ENCODE data around the gene DNALI1.

GRCh38 chr1:37596182-37596667 lies 39.5 kb downstream of the DNALI1 start:
- TF ChIP-seq CTCF (IDR thresholded peaks at IDR 0.05; ENCODE audit: poor library complexity, severe bottlenecking) (peak; percentile 2), EZH2 (IDR thresholded peaks at IDR 0.05; ENCODE audit: borderline replicate concordance, insufficient read depth, low read length, poor library complexity, severe bottlenecking) (no peak)

All from neural cell (in vitro differentiated cells).